ENCODE data around the gene ADAM12.

DNA sequence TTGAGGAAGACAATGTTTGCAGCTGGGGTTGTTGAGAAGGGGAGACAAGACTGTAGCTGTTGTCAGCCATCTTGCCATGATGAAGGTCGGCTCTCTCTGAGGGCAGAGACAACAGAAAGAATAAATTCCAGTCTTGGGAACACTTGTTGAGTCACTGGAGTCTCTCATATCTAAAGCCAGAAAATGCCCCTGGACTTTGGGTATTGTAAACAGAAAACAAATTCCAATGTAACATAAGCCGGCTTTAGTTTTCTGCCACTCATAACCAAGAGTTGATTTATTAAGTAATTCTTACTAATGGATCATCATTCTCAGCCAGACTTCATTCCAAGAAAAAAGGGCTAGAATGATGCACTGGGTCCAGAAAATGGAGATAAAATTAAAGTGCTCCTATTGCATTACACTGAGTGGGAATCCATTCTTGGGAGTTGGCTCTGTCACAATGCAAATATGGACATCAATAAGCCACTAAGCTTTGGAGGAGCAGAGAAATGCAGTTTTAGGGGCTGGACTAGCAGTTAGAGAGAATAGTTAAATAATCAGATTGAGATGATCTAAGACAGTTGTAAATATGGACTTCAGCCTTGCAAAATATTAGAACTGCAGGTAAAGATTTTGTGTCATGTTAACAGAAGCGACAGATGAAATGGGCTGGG lies 78.9 kb downstream of the ADAM12 start:
- TF ChIP-seq ZNF274 (IDR thresholded peaks at IDR 0.05; ENCODE audit: low read depth, low read length) (no peak), YY1 (IDR thresholded peaks at IDR 0.05; ENCODE audit: insufficient read depth, insufficient read length) (no peak), SUZ12 (IDR thresholded peaks at IDR 0.05; ENCODE audit: extremely low read depth, insufficient read depth, insufficient read length) (no peak)

All from NT2/D1 (cell line).